Gastrocnemius medialis (tissue), 4 donors: Measurements from ENCODE around the gene ZC3H11A.

Experiments
- POLR2A ChIP-seq, 2 donors: fragments of 450-650 bp; IDR thresholded peaks; one replicate each; pipeline ENCODE4 v1.6.1; 2017; ENCODE audit warnings: antibody characterized with exemption in 2 of 2, mild to moderate bottlenecking in 2 of 2, moderate library complexity in 2 of 2
- TF ChIP-seq, protein P1 (sequence below), 5 experiments: fragments of 450-650 bp in 3 of 5; fragments of 200-600 bp in 2 of 5; sonication (generic) in 2 of 5; IDR thresholded peaks in 4 of 5; conservative IDR thresholded peaks in 1 of 5; 1 replicate in 4 of 5; 2 replicates in 1 of 5; pipeline ENCODE4 v1.5.1; 2016 to 2019; ENCODE audit warnings: antibody characterized with exemption in 5 of 5, mild to moderate bottlenecking in 3 of 5, moderate library complexity in 3 of 5

DNA sequence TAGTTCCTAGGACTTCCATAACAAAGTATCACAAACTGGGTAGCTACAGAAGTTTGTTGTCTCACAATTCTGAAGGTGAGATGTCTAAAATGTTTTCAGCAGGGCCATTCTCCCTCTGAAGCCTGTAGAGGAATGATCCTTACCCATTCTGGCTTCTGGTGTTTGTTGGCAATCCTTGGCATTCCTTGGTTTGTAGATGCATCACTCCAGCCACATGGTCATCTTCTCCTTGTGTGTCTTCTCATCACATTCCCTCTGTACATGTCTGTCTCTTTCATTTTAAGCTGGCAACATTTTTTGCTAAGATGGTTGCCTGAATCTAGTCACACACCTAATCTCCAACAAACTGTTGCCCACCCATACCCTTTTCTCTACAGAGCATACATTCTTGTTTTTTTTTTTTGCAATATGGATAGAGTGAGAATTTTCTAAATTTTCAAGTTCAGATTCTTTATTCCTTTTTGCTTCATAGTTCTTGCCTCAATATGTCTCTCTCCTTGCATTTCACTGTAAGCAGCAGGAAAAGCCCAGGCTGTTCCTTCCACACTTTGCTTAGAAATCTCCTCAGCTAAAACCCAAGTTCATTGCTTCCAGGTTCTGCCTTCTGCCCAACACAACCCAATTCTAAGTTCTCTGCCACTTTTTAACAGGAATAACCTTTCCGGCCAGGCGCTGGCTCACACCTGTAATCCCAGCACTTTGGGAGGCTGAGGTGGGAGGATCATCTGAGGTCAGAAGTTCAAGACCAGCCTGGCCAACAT is 18.3 kb downstream of the ZC3H11A start:
- no peak for TF ChIP-seq POLR2A (IDR thresholded peaks at IDR 0.05)
- TF ChIP-seq, protein P1, sequence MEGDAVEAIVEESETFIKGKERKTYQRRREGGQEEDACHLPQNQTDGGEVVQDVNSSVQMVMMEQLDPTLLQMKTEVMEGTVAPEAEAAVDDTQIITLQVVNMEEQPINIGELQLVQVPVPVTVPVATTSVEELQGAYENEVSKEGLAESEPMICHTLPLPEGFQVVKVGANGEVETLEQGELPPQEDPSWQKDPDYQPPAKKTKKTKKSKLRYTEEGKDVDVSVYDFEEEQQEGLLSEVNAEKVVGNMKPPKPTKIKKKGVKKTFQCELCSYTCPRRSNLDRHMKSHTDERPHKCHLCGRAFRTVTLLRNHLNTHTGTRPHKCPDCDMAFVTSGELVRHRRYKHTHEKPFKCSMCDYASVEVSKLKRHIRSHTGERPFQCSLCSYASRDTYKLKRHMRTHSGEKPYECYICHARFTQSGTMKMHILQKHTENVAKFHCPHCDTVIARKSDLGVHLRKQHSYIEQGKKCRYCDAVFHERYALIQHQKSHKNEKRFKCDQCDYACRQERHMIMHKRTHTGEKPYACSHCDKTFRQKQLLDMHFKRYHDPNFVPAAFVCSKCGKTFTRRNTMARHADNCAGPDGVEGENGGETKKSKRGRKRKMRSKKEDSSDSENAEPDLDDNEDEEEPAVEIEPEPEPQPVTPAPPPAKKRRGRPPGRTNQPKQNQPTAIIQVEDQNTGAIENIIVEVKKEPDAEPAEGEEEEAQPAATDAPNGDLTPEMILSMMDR (IDR thresholded peaks at IDR 0.05 in 4 of 5, conservative IDR thresholded peaks at IDR 0.05 in 1 of 5) = no peak
